HG03039 (cell line): Measurements from ENCODE around the gene INIP.
"Not testable (repeated sequence)": the region's sequence is repeated elsewhere in the genome, so short reads cannot be mapped to it uniquely, and the experiment has no call there.

Experiments
- ATAC-seq: cut with Tn5 transposase; IDR thresholded peaks from one replicate; pipeline ENCODE4 v1.9.1; 2021; ENCODE audit warnings: mild to moderate bottlenecking, moderate library complexity; ENCODE audit not compliant: unreplicated experiment

The INIP gene

GRCh38 chr9:112743216-112743836 is 25.4 kb upstream of the INIP start:
- no peak for ATAC-seq

- no peak for ATAC-seq
Observed at GRCh38 chr9:112734892-112735291, 17.0 kb upstream of the INIP start.

DNA sequence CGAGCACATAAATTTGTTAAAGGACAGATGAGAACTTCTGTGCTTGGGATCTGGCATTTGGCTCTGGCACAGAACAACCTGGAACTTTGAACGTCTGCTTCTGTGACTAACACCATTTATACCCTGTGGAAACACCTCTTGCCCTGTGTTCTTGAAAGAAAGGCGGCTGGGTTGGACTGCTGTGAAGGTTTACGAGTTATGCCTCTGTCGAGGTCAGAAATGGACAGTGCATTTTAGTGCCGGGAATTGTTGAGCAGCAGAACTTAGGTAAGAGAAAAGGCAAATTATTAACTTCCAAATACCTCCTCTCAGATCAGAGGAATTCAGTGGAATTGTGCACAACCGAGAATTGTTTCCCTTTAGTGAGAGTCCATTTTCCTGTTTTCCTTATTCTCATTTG is 14.1 kb upstream of the INIP start:
- ATAC-seq: no peak

GRCh38 chr9:112728401-112728800 is 10.5 kb upstream of the INIP start:
- ATAC-seq: no peak

DNA sequence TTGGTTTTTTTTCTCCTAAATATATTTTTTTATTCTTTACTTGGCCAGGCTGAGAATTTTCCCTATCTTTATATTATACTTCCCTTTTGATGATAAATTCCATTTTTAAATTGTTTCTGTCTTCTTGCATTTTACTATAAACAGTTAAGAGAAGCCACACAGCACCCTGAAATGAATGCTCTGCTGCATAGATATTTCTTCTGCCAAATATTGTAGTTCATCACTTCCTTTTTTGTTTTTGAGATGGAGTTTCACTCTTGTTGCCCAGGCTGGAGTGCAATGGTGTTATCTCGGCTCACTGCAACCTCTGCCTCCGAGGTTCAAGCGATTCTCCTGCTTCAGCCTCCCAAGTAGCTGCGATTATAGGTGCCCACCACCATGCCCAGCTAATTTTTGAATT is 8.5 kb upstream of the INIP start:
- no peak for ATAC-seq

- ATAC-seq: no peak
Observed at GRCh38 chr9:112725961-112726360, 8.0 kb upstream of the INIP start.

GRCh38 chr9:112722749-112723148 is 4.8 kb upstream of the INIP start:
- ATAC-seq: not testable (repeated sequence)

DNA sequence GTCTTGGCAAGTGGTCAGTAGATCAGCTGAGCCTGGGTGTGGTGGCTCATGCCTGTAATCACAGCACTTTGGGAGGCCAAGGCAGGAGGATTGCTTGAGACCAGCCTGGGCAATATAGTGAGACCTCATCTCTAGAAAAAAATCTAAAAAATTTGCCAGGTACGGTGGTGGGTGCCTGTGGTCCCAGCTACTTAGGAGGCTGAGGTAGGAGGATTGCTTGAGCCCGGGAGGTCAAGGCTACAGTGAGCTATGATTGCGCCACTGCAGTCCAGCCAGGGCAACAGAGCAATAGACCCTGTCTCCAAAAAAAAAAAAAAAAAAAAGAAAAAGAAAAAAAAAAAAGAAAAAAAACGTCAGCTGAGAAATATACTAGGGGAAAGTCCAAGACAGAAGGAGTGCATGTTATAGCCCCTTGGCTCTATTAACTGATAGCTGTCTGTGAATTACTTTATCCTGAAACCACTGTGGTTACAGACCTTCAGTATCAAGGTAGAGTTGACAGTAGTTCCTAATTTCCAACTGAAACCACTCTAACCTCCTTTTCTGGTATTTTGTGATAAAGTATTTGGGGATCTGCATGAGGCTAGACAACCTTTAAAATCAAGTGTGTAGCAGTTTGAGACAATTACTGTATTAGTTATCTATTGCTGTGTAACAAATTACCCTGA is 2.3 kb upstream of the INIP start:
- ATAC-seq: no peak

DNA sequence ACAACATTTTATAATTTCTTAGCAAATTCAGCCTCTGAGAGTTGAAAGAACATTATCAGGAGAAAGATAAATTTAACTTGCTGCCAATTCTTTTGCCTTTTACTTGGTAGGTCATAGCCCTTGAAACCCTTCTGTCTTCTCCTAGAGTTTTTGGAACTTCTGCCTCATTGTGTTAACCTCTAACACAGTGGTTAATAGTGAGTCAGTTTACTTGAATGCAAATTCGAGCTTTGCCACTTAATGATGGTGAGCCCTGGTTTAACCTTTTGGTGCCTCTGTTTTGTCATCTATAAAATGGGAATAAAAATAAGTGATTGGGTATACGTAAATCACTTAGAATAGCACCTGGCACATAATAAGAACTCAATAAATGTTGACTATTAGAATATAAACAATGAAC is 1.8 kb upstream of the INIP start:
- ATAC-seq: no peak

DNA sequence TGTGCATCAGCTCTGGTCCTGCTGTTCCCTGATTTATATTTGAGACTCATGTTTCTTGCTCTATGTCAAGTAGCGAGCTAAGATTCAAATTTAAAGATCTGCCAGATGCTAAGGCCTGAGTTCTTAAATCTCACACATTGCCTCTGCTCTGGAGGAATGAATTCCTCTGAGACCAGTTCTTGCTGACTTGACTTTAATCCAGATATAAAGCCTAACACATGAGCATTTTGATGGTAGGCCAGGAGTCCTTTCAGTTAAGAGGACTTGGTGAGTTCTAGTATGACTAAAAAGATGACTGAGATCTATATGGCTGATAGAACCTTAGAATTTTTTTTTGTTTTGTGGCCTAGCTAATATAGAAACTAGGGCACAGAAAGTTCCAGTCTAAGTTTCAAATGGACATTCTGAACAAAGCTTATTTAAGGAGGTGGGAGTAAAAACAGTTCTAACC is 1.3 kb upstream of the INIP start:
- ATAC-seq: no peak

GRCh38 chr9:112712678-112713077 is 5.2 kb downstream of the INIP start:
- ATAC-seq: no peak

GRCh38 chr9:112711050-112711689 is 6.7 kb downstream of the INIP start:
- no peak for ATAC-seq

DNA sequence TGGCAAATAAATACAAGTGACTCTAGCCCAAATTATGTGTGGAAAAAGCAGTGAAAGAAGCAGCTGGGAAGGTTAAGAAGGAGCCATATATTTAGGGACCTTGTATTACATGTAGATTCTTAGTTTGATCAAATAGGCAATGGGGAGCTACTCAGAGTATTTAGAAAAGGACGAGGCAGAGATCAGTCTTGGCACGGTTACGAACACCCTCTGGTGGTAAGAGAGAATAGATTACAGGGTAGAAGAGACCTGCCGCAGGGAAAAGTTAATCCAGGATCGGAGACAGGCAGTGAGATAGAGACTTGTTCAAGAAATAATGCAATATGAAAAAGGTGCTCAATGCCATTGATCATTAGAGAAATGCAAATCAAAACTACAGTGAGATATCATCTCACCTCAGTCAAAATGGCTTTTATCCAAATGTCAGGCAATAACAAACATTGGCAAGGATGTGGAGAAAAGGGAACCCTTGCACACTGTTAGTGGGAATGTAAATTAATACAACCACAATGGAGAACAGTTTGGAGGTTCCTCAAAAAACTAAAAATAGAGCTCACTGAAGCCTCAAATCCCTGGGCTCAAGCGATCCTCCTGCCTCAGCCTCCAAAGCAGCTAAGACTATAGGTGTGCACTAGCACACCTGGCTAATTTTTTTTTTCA is 12.0 kb downstream of the INIP start:
- no peak for ATAC-seq

DNA sequence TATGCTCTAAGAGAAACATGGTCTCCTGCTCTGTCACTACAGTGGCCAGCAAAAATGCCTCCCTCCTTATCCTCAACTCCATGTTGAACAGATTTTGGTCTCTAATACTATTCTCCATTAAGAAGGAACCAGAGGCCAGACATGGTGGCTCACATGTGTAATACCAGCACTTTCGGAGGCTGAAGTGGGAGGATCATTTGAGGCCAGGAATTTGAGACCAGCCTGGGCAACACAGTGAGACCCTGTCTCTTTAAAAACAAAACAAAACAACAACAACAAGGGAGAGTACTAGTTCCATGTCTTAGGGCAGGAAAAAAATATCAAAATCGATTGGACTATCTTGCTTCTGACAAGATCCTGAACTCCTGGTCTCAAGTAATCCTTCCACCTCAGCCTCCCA is 14.6 kb downstream of the INIP start:
- ATAC-seq: no peak

DNA sequence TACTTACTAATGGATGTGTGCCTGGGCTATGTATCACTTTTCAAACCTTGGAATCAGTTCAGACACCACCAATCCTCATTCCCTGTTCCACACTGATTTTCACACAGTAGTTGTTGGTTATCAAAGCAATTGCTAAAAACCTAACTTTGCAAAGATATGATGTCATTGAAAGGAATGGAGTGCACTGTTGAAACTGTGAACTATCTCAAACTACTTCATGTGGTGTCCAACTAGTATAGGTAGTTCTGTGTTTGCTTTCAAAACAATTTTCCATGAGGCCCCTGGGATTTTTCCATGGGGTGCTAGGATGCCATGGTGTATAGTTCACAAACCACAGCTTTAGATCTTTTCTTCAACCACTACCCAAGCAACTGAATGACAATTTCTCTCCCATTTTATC is 17.8 kb downstream of the INIP start:
- no peak for ATAC-seq

DNA sequence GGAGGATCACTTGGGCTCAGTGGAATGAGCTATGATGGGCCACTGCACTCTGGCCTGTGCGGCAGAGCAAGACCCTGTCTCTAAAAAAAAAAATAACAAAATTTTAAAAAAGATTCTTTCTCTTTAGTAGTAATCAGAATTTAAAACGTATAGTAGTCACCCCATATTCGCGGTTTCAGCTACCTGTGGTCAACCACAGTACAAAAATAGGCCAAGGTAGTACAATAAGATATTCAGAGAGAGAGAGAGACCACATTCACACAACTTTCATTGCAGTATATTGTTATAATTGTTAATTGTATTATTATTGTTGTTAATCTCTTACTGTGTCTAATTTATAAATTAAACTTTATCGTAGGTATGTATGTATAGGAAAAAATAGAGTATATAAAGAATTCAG is 18.7 kb downstream of the INIP start:
- ATAC-seq: no peak

DNA sequence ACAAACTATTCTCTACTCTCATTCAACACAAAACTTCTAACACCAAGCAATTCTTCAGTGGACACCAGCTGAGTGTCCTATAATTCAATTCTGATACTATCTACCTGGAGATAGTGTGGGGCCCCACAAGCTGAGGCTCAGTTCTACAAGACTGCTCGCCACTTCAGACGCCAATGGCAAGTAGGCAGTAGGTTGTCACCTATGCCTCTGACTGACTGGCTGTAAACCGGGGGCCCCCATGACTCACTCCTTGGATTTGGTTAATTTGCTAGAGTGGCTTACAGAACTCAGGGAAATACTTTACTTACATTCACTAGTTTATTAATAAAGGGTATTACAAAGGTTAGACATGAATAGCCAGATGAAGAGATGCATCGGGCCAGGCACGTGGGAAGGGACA is 21.5 kb downstream of the INIP start:
- no peak for ATAC-seq

DNA sequence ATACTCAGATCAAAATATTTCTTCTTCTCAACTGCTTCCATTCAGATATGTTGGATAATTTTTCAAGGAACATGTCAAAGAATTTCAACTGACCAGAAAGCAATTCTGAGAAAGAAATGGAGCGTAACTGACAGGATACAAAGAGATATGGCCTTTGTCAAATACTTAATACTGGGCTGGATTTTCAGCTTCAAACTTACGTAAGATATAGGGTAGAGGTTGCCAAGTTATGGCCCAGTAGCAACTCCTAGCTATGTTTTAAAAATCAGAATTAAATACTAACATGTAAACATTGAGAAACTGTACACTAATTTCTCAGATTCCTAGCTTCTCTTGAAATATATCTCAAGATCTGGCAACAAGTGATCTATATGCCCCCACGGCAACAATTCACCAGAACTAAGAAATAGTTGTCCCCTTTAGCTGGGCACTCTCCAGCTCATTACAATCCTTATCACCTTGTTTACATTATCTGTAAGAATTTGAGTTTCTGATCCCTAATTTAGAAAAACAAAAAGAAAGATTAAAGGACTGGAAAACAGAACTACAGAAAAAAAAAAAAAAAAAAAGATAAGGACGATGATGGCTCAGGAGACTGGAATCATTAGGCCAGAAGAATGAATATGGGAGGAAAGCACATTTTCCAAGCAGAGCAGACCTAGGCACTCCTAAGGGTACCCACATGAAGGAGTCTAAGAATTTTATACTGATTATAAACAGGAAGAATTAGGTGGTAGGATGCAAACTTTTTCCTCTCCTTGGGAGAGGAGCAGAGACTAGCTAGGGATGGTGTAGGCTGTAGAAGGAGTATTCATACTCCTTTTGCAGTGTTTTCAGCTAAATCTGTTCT is 23.0 kb downstream of the INIP start:
- no peak for ATAC-seq

DNA sequence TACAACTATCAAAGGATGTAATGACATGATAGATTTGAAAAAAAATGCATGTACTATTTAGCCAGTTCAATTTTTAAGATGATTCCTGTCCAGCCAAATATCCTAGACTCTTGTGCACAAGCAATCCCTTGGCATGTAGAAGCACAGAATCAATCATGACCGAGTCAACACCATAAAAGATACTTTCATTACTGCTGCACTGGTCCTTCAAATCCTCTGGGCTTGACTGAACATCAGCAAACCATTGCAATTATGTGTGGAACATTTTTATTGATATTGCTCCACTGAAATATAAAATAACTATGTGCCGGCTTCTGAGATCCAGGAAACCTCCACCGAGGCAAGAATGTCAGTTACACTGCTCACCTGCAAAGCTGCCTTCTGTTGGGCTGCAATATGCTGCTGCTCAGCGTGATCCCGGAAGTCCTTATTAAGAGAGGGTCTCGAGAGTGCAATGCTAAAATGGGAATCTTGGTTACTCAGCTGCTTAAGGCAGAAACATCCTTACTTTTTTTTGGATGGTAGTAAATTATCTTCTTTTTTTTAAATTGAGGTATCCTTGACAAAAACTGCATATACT is 28.7 kb downstream of the INIP start:
- ATAC-seq: no peak

DNA sequence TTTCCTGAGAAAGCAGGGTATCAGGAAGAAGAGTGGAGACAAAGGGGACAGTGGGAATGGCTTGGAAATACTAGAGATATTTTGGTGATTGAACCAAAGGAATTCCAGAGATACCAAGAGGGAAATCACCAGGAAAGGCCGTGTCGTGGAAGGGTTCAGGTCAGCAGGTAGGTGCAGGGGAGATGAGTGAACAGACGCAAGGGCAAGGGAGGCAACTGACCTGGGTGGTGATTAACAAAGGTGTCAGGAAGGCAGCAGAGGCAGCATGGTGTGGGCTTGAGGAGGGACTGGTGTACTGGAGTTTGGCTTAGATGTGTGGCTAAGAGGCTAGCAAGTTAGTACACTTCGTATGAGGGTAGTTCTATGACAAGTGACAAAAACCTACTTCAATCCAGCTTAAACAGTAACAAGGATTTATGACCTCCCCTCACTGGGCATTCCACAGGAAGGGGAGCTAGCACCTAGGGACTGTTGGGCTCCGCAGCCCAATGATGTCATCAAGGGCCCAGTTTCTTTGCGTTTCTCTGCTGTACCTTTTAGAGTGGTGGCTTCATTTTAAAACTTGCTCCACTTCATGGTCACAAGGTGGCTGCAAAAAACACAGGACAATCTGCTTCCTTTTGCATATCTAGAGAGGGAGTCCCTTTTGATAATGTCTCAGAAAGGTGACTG is 37.0 kb downstream of the INIP start:
- ATAC-seq: no peak
